Hepatocyte (in vitro differentiated cells): Measurements from ENCODE around the gene MGAT4A. TPM values are rescaled to one million over a fixed set of nuclear protein-coding genes. Genes with fewer than 3 reads are reported as not detected.

Source experiments
- DNase-seq: peaks from one replicate; pipeline ENCODE4 v3.0.0-alpha.2; 2016; ENCODE audit warnings: low spot score
- H2AFZ ChIP-seq: fragments of 200-600 bp; sonication (generic); 2 replicates; pipeline ENCODE4 v1.6.0; 2016; ENCODE audit warnings: antibody characterized with exemption, mild to moderate bottlenecking
- H3K27ac ChIP-seq: fragments of 200-600 bp; sonication (generic); 2 replicates; pipeline ENCODE4 v1.5.1; 2016; ENCODE audit warnings: mild to moderate bottlenecking
- H3K27me3 ChIP-seq: fragments of 200-600 bp; sonication (generic); 2 replicates; pipeline ENCODE4 v1.6.1; 2016
- H3K36me3 ChIP-seq: fragments of 200-600 bp; sonication (generic); replicated peaks from 2 replicates; pipeline ENCODE4 v1.5.1; 2016; ENCODE audit warnings: low read depth; ENCODE audit not compliant: insufficient read depth
- H3K4me1 ChIP-seq: fragments of 200-600 bp; sonication (generic); 2 replicates; pipeline ENCODE4 v1.5.1; 2016; ENCODE audit warnings: mild to moderate bottlenecking, moderate library complexity; ENCODE audit not compliant: insufficient read depth
- H3K4me2 ChIP-seq: fragments of 200-600 bp; sonication (generic); 2 replicates; pipeline ENCODE4 v1.6.0; 2016
- H3K4me3 ChIP-seq: fragments of 200-600 bp; sonication (generic); 2 replicates; pipeline ENCODE4 v1.5.1; 2016; ENCODE audit warnings: mild to moderate bottlenecking
- H3K79me2 ChIP-seq: fragments of 200-600 bp; sonication (generic); 2 replicates; pipeline ENCODE4 v1.6.0; 2017; ENCODE audit warnings: mild to moderate bottlenecking
- H3K9me2 ChIP-seq: fragments of 200-600 bp; sonication (generic); replicated peaks from 2 replicates; pipeline ENCODE4 v1.6.0; 2017; ENCODE audit warnings: mild to moderate bottlenecking; ENCODE audit not compliant: insufficient read depth
- H3K9me3 ChIP-seq: fragments of 200-600 bp; sonication (generic); 2 replicates; pipeline ENCODE4 v1.5.1; 2016; ENCODE audit warnings: low read depth, mild to moderate bottlenecking
- H4K20me1 ChIP-seq: fragments of 200-600 bp; sonication (generic); 2 replicates; pipeline ENCODE4 v1.6.0; 2016; ENCODE audit warnings: mild to moderate bottlenecking; ENCODE audit not compliant: insufficient read depth, poor library complexity, severe bottlenecking
- EZH2 ChIP-seq: fragments of 200-600 bp; sonication (generic); IDR thresholded peaks from 2 replicates; pipeline ENCODE4 v1.6.1; 2016; ENCODE audit warnings: antibody characterized with exemption, mild to moderate bottlenecking, borderline replicate concordance
- EZH2phosphoT487 ChIP-seq: fragments of 200-600 bp; sonication (generic); IDR thresholded peaks from one replicate; pipeline ENCODE4 v1.6.1; 2018; ENCODE audit warnings: antibody characterized with exemption, mild to moderate bottlenecking, low read depth, moderate library complexity; ENCODE audit not compliant: unreplicated experiment, severe bottlenecking
- WGBS: methylation state at CpG from one replicate; pipeline ENCODE4 v1.1.6; 2016; ENCODE audit warnings: low lambda C conversion rate; ENCODE audit errors: missing lambda C conversion rate; 5-methylcytosine and 5-hydroxymethylcytosine counted together
- polyA plus RNA-seq: library from polyadenylated mRNA; unstranded; fragments of >200 nt; fragmentation: Nextera tagmentation; extraction: Ambion mirVana; gene quantifications from 2 replicates; pipeline ENCODE4 v1.2.1, GENCODE V29; 2016
- total RNA-seq: library from RNA; depleted of rRNA; stranded (reverse); fragments of >200 nt; gene quantifications from 2 replicates; pipeline ENCODE4 v1.2.3, GENCODE V29; 2014
- TF ChIP-seq, protein P1 (sequence below): fragments of 200-600 bp; sonication (generic); IDR thresholded peaks from 2 replicates; pipeline ENCODE4 v1.5.1; 2016; ENCODE audit warnings: antibody characterized with exemption, mild to moderate bottlenecking; ENCODE audit not compliant: poor library complexity

The MGAT4A gene
- total and polyA plus RNA-seq, 2 experiments from 2014 or later: 10.1 to 21.6 TPM

- no peaks in the 10 kb centered on the region for H3K9me3 ChIP-seq
- WGBS: 83% methylated on average over 3 of the region's 3 CpGs
- H2AFZ ChIP-seq: no peak overlapping the region
- no peak overlapping the region for H3K4me3 ChIP-seq
- no peaks in the 10 kb centered on the region for H3K36me3 ChIP-seq
- no peak overlapping the region for H3K4me2 ChIP-seq
- no peak for TF ChIP-seq EZH2phosphoT487
- TF ChIP-seq EZH2: no peak
- TF ChIP-seq, protein P1, sequence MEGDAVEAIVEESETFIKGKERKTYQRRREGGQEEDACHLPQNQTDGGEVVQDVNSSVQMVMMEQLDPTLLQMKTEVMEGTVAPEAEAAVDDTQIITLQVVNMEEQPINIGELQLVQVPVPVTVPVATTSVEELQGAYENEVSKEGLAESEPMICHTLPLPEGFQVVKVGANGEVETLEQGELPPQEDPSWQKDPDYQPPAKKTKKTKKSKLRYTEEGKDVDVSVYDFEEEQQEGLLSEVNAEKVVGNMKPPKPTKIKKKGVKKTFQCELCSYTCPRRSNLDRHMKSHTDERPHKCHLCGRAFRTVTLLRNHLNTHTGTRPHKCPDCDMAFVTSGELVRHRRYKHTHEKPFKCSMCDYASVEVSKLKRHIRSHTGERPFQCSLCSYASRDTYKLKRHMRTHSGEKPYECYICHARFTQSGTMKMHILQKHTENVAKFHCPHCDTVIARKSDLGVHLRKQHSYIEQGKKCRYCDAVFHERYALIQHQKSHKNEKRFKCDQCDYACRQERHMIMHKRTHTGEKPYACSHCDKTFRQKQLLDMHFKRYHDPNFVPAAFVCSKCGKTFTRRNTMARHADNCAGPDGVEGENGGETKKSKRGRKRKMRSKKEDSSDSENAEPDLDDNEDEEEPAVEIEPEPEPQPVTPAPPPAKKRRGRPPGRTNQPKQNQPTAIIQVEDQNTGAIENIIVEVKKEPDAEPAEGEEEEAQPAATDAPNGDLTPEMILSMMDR: no peak
- H3K79me2 ChIP-seq: peaks cover 37% of the 10 kb centered on the region
- H4K20me1 ChIP-seq: no peaks in the 10 kb centered on the region
- H3K27ac ChIP-seq: no peak overlapping the region
- H3K4me1 ChIP-seq: no peaks in the 10 kb centered on the region
- no peak for DNase-seq
- H3K27me3 ChIP-seq: no peaks in the 10 kb centered on the region
- no peaks in the 10 kb centered on the region for H3K9me2 ChIP-seq
Observed at GRCh38 chr2:98711506-98711905, 19.4 kb downstream of the MGAT4A start.

DNA sequence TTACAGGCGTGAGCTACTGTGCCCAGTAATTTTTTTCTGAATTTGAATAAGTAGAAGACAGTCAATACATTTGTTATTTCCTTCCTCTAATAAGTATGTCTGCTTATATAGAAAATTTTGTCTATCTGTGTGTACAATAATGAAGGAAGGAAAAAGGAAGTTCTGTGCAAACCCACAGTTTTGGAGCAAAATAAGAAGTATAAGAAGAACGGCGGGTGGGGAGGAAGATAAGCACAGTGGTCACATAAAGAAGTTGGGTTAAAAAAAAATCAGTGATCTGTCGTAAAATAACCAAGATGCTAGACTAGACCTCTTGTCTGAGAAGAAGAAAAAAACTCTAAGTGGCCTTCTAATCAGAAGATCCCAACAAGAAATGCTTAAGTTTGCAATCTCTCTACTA lies 20.2 kb downstream of the MGAT4A start:
- Histone ChIP-seq H4K20me1 (no peaks in the 10 kb centered on the region), H3K4me1 (no peaks in the 10 kb centered on the region), H2AFZ (no peak overlapping the region), H3K36me3 (no peaks in the 10 kb centered on the region), H3K27me3 (no peaks in the 10 kb centered on the region), H3K9me3 (no peaks in the 10 kb centered on the region), H3K27ac (no peak overlapping the region), H3K9me2 (no peaks in the 10 kb centered on the region), H3K4me3 (no peak overlapping the region), H3K79me2 (peaks cover 38% of the 10 kb centered on the region), H3K4me2 (no peak overlapping the region)
- TF ChIP-seq, protein P1: no peak
- TF ChIP-seq EZH2: no peak
- no peak for TF ChIP-seq EZH2phosphoT487
- no peak for DNase-seq
- WGBS: 91% methylated on average over 4 of the region's 4 CpGs

- Histone ChIP-seq H3K4me3 (no peak overlapping the region), H3K27me3 (no peaks in the 10 kb centered on the region), H3K4me2 (no peak overlapping the region), H3K79me2 (peaks cover 37% of the 10 kb centered on the region), H4K20me1 (no peaks in the 10 kb centered on the region), H3K4me1 (peaks cover 4% of the 10 kb centered on the region), H2AFZ (no peak overlapping the region), H3K36me3 (no peaks in the 10 kb centered on the region), H3K9me3 (no peaks in the 10 kb centered on the region), H3K9me2 (no peaks in the 10 kb centered on the region), H3K27ac (no peak overlapping the region)
- TF ChIP-seq, protein P1: no peak
- TF ChIP-seq EZH2phosphoT487 (no peak), EZH2 (no peak)
- no peak for DNase-seq
Observed at GRCh38 chr2:98709535-98709934, 21.4 kb downstream of the MGAT4A start.
